Right cardiac atrium (tissue), 5 donors: Measurements from ENCODE around the gene PXDN. TPM values are rescaled to one million over a fixed set of nuclear protein-coding genes. Genes with fewer than 3 reads are reported as not detected.

Experiments used
- ATAC-seq, 2 donors: fragments of 200-7000 bp; cut with Tn5 transposase; one replicate each; pipeline versions ENCODE4 v1.8.0 to v1.9.1; 2020; ENCODE audit warnings: moderate library complexity in 2 of 2, mild to moderate bottlenecking in 1 of 2
- DNase-seq, 3 donors: peaks; one replicate each; pipeline ENCODE4 v3.0.0-alpha.2; 2020
- H3K27ac ChIP-seq: one replicate; pipeline ENCODE4 v1.5.1; 2013; ENCODE audit warnings: mild to moderate bottlenecking, low read length, control low read depth, moderate library complexity
- H3K27me3 ChIP-seq: one replicate; pipeline ENCODE4 v1.6.1; 2013; ENCODE audit not compliant: control insufficient read depth, insufficient read depth
- H3K4me1 ChIP-seq: one replicate; pipeline ENCODE4 v1.6.1; 2013; ENCODE audit warnings: low read length; ENCODE audit not compliant: control insufficient read depth, insufficient read depth
- H3K4me3 ChIP-seq: one replicate; pipeline ENCODE4 v1.5.1; 2013; ENCODE audit warnings: low read length, control low read depth
- H3K9me3 ChIP-seq: one replicate; pipeline ENCODE4 v1.6.1; 2013; ENCODE audit warnings: low read length; ENCODE audit not compliant: control insufficient read depth
- WGBS: extraction: QIAGEN DNeasy Blood & Tissue Kit; methylation state at CpG from one replicate; pipeline ENCODE4 v1.1.7; 2013; 5-methylcytosine and 5-hydroxymethylcytosine counted together
- intact Hi-C, 4 donors: fragments of 100-400 bp; cut with DNase I; formaldehyde crosslinking; loops; one replicate each; pipeline versions ENCODE4 v1.11.0 to v1.14.0; 2022 to 2023
- polyA plus RNA-seq: library from polyadenylated mRNA; stranded (reverse); fragments of 200-250 nt; gene quantifications from one replicate; pipeline ENCODE4 v1.2.3, GENCODE V29; 2013
- total RNA-seq, 4 donors: library from RNA; stranded (reverse); fragmentation: NEBNext Ultra II Directional; extraction: Animal tissue kit (Norgen Biotek cat#: 25700); gene quantifications; one replicate each; pipeline ENCODE4 v1.2.1, GENCODE V29; 2021
- donor health status: healthy with polysubstance abuse.
- donor health status: DM: no; HTN: yes; CAD: no.
- donor health status: DM: no; HTN: no; CAD: no.
- donor health status: DM: no; HTN: yes; CAD: no; lungs with severe emphysema.
- donor health status: DM: yes; HTN: yes; CAD: no.

Gene PXDN
- total and polyA plus RNA-seq, 5 donors, result 7.6 to 40.7 (median 18.7) TPM

DNA sequence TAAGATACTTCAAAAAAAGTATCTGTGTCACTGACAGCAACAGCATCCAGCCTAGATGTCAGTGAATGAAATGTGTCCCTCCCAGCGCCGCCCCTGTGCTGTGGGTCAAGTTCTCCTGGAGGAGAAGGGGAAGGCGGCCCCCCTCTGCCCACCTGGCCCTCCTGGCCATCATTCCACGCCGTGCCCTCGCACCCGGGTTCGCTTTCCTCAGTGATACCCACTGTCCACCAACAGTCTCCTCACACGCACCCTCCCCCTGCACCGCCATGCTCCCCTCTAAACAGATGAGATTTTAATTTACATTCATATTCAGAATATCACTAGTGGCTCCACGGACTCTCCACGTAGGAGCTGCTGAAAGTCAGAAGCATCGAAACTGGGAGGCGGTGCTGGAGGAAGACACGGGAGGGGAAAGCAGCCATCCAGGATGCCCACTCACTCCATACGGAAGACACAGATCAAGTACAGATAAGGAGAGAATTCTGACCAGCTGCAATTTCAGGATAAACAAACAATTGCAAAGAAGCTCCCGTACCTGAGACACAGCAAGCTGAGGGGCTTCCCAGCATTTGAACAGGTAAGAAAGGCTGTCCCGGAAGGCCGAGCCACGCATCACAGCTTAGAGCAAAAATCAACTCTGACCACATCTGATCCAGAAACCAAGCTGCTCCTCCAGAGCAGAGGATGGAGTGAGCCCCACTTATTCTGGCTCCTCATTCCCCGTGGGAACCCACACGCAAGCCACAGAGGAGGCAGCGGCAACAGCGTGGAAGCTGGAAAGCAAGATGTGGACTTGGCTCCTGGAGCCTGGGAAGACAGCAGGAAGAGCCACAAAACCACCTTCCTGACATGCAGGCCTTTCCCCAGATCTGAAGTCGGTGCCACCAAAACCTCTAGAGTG lies 49.7 kb downstream of the PXDN start:
- Histone ChIP-seq H3K27ac (no peak overlapping the region), H3K4me3 (no peak overlapping the region), H3K27me3 (no peaks in the 10 kb centered on the region), H3K4me1 (peaks cover 4% of the 10 kb centered on the region), H3K9me3 (no peaks in the 10 kb centered on the region)
- 83% methylated on average over 25 of the region's 25 CpGs for WGBS
- ATAC-seq (peak in 1 of 2 donors; percentile 34), DNase-seq (no peak)
- intact Hi-C loops, result no loop called here

DNA sequence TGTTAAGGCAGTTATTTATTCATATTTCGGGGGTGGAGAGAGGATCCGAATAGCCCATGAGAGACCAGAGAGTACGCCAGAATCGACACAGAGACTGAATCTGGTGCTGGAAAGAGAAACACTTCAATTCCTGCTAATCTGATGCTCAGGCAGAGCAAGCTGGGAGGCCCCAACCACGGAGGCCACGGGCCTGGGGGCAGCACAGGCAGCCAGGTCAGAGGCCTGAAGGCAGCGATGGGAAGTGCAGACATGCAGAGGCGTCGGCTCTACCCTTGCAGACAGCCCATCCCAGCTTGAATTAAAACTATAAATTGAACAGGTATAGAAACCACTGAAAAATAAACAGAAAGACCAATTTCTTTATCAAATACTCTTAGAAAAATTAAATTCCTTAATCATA lies 50.6 kb downstream of the PXDN start:
- intact Hi-C loops, result no loop called here
- WGBS, result 77% methylated on average over 9 of the region's 9 CpGs
- Histone ChIP-seq H3K27me3 (no peaks in the 10 kb centered on the region), H3K4me3 (no peak overlapping the region), H3K9me3 (no peaks in the 10 kb centered on the region), H3K27ac (no peak overlapping the region), H3K4me1 (peaks cover 4% of the 10 kb centered on the region)
- ATAC-seq (no peak), DNase-seq (no peak)

DNA sequence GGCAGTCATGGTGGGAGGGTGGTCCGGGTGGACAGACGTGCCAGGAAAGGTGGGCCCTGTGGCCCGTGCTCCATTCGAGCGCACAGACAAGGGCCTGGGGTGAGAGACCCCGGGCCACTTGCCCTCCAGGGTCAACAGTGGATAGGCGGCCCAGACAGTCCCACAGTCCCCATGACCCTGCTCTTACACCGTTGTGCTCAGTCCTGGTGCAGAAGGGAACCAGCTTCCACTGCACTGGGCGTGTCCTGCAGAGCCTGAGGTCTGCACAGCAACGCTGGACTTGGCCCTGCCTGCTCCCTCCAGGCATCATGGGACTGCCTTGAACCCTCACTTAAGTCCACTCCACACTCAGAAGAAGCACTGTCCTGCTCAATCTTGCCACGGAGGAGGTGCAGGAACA lies 52.0 kb downstream of the PXDN start:
- no peak for DNase-seq
- intact Hi-C loops, result no loop called here

DNA sequence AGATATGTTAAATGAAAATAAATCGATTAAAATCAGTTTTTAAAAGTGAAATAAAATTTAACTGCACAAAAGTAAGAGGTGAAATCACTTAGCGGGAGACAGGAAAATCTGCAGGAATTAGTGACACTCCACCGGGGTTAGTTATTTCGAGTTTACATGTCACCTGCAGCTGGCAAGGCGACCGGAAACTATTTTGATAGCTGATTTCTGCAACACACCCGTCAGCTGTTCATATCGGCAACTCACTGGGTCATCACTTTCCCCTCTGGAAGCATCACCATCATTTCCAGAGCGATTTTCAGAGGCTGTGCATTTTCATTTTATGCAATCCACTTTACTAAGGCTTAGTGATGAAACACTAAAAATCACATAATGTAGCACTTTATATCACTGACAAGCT lies 52.9 kb downstream of the PXDN start:
- Histone ChIP-seq H3K27me3 (no peaks in the 10 kb centered on the region), H3K4me1 (peaks cover 4% of the 10 kb centered on the region)

More for the DNA sequence above, 52.0 kb downstream of the PXDN start:
- 88% methylated on average over 11 of the region's 11 CpGs for WGBS
- no peaks in the 10 kb centered on the region for H3K9me3 ChIP-seq
- peaks cover 4% of the 10 kb centered on the region for H3K4me1 ChIP-seq
- H3K27ac ChIP-seq, result no peak overlapping the region
- ATAC-seq, result peak in 1 of 2 donors; percentile 28
- H3K27me3 ChIP-seq, result no peaks in the 10 kb centered on the region
- no peak overlapping the region for H3K4me3 ChIP-seq

DNA sequence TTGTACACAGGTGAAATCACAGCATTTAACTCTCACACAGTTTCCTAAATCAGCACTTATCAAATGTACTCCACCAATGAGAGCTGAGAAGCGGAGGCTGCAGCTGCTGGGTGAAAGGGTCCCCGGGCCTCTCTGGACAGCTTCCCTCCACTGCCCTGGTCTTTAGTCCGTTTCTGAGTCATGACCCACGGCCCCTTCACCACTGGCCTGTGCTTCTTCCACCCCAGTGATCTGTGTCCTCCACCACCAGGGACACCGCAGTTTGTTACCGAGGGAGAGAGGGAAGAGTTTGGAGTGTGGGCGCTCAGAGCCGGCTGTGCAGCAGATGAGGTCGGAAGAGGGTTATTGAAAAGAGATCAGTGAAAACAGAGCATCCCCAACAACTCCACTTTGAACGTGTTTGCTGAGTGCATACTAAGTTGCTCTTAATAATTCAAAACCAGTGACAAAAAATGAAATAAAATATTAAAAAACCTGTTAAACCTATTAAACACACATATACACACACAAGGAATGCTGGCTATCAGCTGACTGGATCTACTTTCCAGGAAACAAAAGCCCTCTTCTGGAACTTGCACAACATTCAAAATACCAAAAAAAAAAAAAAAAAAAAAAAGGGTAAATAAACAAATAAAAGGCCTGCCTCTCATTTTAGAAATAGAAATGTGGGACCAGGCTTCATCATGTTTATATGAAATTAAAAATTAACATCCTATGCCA lies 54.1 kb downstream of the PXDN start:
- no peak for ATAC-seq
- no peaks in the 10 kb centered on the region for H3K9me3 ChIP-seq
- WGBS, result 78% methylated on average over 10 of the region's 10 CpGs
- intact Hi-C loops, result no loop called here
- no peak overlapping the region for H3K27ac ChIP-seq
- H3K27me3 ChIP-seq, result no peaks in the 10 kb centered on the region
- no peak overlapping the region for H3K4me3 ChIP-seq
- no peak for DNase-seq
- peaks cover 6% of the 10 kb centered on the region for H3K4me1 ChIP-seq

More for the DNA sequence above, 52.9 kb downstream of the PXDN start:
- H3K4me3 ChIP-seq, result no peak overlapping the region
- 57% methylated on average over 9 of the region's 9 CpGs for WGBS
- DNase-seq (no peak), ATAC-seq (no peak)
- no peak overlapping the region for H3K27ac ChIP-seq
- intact Hi-C loops, result no loop called here
- H3K9me3 ChIP-seq, result no peaks in the 10 kb centered on the region

DNA sequence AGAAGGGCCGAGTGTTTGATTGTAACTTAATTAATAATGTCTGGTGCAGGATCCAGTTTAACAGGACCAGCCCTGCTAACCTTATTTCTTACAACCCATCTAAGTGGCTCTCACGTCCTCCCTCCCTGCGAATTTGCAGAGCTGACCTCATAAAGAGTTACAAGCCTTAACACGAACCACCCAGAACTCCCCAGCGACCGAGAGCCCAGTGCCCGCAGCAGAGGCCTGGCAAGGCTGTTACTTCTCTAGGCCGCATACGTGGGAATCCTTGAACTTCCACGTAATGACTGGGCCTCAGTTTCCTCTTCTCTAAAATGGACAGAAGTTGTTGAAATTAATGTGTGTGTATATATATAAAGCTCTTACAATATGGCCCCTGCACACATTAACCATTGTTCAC lies 55.5 kb downstream of the PXDN start:
- no peak overlapping the region for H3K27ac ChIP-seq
- intact Hi-C loops, result no loop called here
- no peak for DNase-seq
- WGBS, result 95% methylated on average over 10 of the region's 10 CpGs
- H3K4me3 ChIP-seq, result no peak overlapping the region
- no peak for ATAC-seq
- no peaks in the 10 kb centered on the region for H3K27me3 ChIP-seq
- H3K4me1 ChIP-seq, result peaks cover 2% of the 10 kb centered on the region
- no peaks in the 10 kb centered on the region for H3K9me3 ChIP-seq

DNA sequence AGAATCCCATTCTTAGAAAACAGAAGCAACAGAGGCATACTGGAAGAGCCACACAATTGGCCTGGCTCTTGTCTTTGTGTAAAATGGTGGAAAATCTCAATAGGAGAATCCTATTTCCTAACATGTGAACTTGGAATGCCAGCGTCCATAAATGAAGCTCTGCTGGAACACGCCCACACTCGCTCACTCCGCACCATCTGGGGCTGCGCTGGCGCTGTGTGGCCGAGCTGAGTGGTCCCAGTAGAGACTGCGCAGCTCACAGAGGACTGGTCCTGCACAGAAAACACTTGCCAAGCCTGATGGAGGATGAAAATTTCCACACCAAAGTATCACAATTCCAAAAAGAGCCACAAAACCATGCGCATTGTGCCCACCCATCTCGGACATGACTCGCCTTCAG lies 56.2 kb downstream of the PXDN start:
- no peaks in the 10 kb centered on the region for H3K27me3 ChIP-seq
- ATAC-seq (no peak), DNase-seq (no peak)
- intact Hi-C loops, result no loop called here
- no peak overlapping the region for H3K4me3 ChIP-seq
- 95% methylated on average over 11 of the region's 11 CpGs for WGBS
- H3K9me3 ChIP-seq, result no peaks in the 10 kb centered on the region
- peaks cover 2% of the 10 kb centered on the region for H3K4me1 ChIP-seq
- H3K27ac ChIP-seq, result no peak overlapping the region

DNA sequence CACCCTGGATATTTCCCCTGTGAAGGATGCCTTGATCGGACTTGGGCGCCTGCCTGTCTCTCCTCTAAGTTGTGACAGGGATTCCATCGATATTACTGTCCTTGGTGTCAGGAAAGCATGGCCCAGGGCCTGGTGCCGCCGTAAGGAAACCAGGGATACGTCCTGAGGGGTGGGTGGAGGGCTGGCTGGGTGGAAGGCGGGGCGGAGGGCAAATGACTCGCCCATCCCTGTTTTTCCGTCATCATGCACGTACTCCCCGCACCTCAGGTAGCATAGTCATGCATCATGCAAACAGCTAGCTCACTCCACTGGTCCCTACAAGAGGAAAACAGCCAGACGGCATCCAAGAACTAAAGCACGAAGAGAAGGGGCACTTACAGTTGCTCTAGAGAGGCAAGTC lies 57.1 kb downstream of the PXDN start:
- Histone ChIP-seq H3K4me1 (peaks cover 2% of the 10 kb centered on the region), H3K27me3 (no peaks in the 10 kb centered on the region), H3K27ac (no peak overlapping the region), H3K4me3 (no peak overlapping the region), H3K9me3 (no peaks in the 10 kb centered on the region)
- DNase-seq, result no peak
- peak in 1 of 2 donors; percentile 28 for ATAC-seq
- 94% methylated on average over 14 of the region's 14 CpGs for WGBS
- intact Hi-C loops, result no loop called here

DNA sequence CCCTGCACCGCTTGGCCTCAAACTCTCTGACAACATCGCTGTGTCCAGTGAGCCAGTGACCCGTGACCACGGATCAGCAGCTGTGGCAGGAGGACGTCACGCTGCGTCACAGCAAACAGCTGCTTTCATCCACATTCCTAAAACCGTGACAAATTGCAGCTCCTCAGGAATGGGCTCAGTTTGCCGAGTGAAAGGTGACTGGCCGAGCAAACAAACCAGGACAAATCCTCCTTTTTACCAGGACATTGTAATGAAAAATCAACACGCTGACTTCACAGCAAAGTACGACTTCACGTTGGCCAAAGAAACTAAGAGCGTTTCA lies 57.6 kb downstream of the PXDN start:
- Histone ChIP-seq H3K9me3 (no peaks in the 10 kb centered on the region), H3K4me1 (peaks cover 2% of the 10 kb centered on the region), H3K4me3 (no peak overlapping the region), H3K27me3 (no peaks in the 10 kb centered on the region), H3K27ac (no peak overlapping the region)
- intact Hi-C loops, result no loop called here
- DNase-seq (no peak), ATAC-seq (no peak)
- WGBS, result 87% methylated on average over 14 of the region's 14 CpGs

DNA sequence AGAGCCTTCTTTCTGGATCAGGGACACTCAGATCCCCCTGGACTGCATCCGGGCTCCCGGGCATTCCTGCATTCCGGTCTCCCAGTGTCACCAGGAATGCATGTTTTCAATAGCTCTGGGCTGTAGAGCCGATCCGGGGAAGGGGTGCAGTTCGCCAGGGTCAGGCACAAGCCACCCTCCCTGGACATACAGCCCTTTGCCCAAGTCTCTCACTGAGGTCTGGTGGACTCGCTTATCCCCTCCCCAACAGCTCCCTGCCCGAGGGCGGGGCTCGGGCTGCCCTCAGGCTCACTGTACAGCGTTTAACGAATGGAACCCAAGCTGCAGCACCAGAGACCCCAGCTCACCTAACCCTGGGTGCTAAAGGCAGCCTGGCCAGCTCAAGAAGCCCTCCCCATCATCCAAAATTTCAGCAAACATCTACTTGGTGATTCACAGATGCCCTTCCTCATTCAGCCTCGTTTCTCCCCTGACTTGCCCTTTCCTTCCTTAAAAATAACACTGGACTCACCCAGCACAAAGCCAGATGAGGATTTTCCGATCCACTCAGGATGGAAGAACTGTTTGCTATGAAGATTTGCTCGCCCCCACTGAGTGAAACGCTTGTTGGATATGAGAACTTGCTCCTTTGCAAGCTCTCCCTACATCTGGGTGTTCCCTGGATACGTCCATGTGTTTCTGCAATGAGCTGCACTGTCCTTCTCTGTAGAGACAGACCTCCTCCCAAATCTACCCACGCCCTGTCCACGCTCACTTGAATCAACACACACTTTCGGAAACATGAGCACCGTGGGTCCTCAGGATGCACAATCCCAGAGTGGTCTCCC lies 58.1 kb downstream of the PXDN start:
- Histone ChIP-seq H3K9me3 (no peaks in the 10 kb centered on the region), H3K4me3 (no peak overlapping the region), H3K27me3 (no peaks in the 10 kb centered on the region), H3K4me1 (peaks cover 2% of the 10 kb centered on the region), H3K27ac (no peak overlapping the region)
- intact Hi-C loops, result no loop called here
- 75% methylated on average over 21 of the region's 21 CpGs for WGBS
- no peak for DNase-seq
- ATAC-seq, result no peak
